ENCODE measurements around the gene TTC28. TPM values are rescaled to one million over a fixed set of nuclear protein-coding genes. Genes with fewer than 3 reads are reported as not detected.
"Not testable (repeated sequence)": the region's sequence is repeated elsewhere in the genome, so short reads cannot be mapped to it uniquely, and the experiment has no call there.

Gene TTC28
- total and polyA plus RNA-seq, 2 donors (not counting 3 experiments of a cell fraction or from before 2014, with no cell fraction given) = 16.5 to 51.1 TPM

DNA sequence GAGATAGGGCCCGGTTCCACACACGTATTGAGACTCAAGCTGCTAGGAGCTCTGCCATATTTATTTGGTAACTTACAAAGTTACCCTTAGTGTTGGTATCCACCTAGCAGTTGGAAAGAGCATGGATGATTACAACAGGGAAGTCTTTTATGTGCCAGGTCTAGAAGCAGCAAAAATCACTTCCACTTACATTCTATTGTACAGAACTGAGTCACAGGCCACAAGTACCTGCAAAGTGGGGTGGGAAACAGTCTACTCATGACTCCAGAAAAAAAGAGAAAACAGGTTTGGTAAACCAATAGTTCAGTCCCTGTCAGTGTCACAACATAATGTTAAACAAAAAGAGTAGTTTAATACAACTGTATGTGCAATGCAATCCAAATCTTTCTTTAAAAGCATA, 480.9 kb downstream of the TTC28 start:
- intact Hi-C loops (cut with micrococcal nuclease) = no loop called here
- CTCF ChIA-PET = no interaction called here
- BruUV-seq (replicated peaks) = no TSS peak
- Histone ChIP-seq H3K4me1 (ENCODE audit: control insufficient read depth, extremely low read depth, insufficient read depth, low read length) (peaks cover 8% of the 10 kb centered on the region), H2AFZ (ENCODE audit: low read depth, low read length) (no peak overlapping the region), H3K9me3 (replicated peaks; ENCODE audit: control insufficient read depth, insufficient read depth, low read length) (no peaks in the 10 kb centered on the region), H3K27me3 (ENCODE audit: control insufficient read depth in 2 of 2, insufficient read depth in 2 of 2, low read length in 2 of 2) (no peaks in the 10 kb centered on the region), H3K4me3 (replicated peaks in 1 of 3; ENCODE audit: insufficient read depth in 1 of 3, low read depth in 1 of 3, low read length in 3 of 3) (no peak overlapping the region), H4K20me1 (replicated peaks; ENCODE audit: control insufficient read depth, extremely low read depth, insufficient read depth, low read length) (peaks cover 1% of the 10 kb centered on the region), H3K9ac (replicated peaks; ENCODE audit: extremely low read depth, insufficient read depth, low read length) (no peak overlapping the region), H3K36me3 (ENCODE audit: control insufficient read depth in 2 of 2, extremely low read depth in 1 of 2, insufficient read depth in 2 of 2, low read length in 2 of 2) (no peaks in the 10 kb centered on the region), H3K27ac (ENCODE audit: insufficient read depth, low read depth, low read length) (no peak overlapping the region), H3K9me1 (replicated peaks; ENCODE audit: control insufficient read depth, extremely low read depth, insufficient read depth, low read length) (no peaks in the 10 kb centered on the region), H3K4me2 (ENCODE audit: insufficient read depth, low read length) (no peak overlapping the region), H3K79me2 (ENCODE audit: control insufficient read depth, insufficient read depth, low read length) (no peaks in the 10 kb centered on the region)
- dilution Hi-C loops (cut with MboI; ENCODE audit: extremely low pct_ligation_motif_present, low sequenced_read_pairs) = no loop called here
- TF ChIP-seq POLR2A (IDR thresholded peaks at IDR 0.05; ENCODE audit: low read depth, low read length) (no peak), EZH2 (IDR thresholded peaks at IDR 0.05; ENCODE audit: borderline replicate concordance, low read depth, low read length, severe bottlenecking) (no peak), JUN (IDR thresholded peaks at IDR 0.05; ENCODE audit: borderline replicate concordance, insufficient read depth, insufficient read length, low read depth) (no peak), POLR2AphosphoS5 (IDR thresholded peaks at IDR 0.05; ENCODE audit: insufficient read depth, low read depth, low read length) (no peak), MYC (IDR thresholded peaks at IDR 0.05; ENCODE audit: low read depth, low read length) (no peak), GATA2 (IDR thresholded peaks at IDR 0.05; ENCODE audit: insufficient read depth, insufficient read length, low read depth, low read length) (no peak), FOS (IDR thresholded peaks at IDR 0.05; ENCODE audit: borderline replicate concordance, insufficient read depth, low read length) (no peak)
- TF ChIP-seq, protein P1, sequence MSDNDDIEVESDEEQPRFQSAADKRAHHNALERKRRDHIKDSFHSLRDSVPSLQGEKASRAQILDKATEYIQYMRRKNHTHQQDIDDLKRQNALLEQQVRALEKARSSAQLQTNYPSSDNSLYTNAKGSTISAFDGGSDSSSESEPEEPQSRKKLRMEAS (IDR thresholded peaks at IDR 0.05; ENCODE audit: insufficient read depth, insufficient read length) = no peak
- TF ChIP-seq, protein P2, sequence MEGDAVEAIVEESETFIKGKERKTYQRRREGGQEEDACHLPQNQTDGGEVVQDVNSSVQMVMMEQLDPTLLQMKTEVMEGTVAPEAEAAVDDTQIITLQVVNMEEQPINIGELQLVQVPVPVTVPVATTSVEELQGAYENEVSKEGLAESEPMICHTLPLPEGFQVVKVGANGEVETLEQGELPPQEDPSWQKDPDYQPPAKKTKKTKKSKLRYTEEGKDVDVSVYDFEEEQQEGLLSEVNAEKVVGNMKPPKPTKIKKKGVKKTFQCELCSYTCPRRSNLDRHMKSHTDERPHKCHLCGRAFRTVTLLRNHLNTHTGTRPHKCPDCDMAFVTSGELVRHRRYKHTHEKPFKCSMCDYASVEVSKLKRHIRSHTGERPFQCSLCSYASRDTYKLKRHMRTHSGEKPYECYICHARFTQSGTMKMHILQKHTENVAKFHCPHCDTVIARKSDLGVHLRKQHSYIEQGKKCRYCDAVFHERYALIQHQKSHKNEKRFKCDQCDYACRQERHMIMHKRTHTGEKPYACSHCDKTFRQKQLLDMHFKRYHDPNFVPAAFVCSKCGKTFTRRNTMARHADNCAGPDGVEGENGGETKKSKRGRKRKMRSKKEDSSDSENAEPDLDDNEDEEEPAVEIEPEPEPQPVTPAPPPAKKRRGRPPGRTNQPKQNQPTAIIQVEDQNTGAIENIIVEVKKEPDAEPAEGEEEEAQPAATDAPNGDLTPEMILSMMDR (IDR thresholded peaks at IDR 0.05; ENCODE audit: extremely low read depth in 1 of 2, insufficient read depth in 1 of 2, low read depth in 1 of 2, low read length in 2 of 2) = no peak
- no peak for DNase-seq (ENCODE audit: low read depth, low spot score)
- FAIRE-seq = no peak
- POLR2A ChIA-PET = no interaction called here

DNA sequence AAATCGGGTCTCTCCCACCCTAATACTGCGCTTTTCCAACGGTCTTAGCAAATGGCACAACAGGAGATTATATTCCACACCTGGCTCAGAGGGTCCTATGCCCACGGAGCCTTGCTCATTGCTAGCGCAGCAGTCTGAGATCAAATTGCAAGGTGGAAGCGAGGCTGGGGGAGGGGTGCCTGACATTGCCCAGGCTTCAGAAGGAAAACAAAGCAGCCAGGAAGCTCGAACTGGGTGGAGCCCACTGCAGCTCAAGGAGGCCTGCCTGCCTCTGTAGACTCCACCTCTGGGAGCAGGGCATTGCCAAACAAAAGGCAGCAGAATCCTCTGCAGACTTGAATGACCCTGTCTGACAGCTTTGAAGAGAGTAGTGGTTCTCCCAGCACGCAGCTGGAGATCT, 488.1 kb downstream of the TTC28 start:
- not testable (repeated sequence) for BruUV-seq (replicated peaks)

More for the DNA sequence above, 488.1 kb downstream of the TTC28 start:
- DNase-seq (ENCODE audit: low read depth, low spot score); H2AFZ ChIP-seq (ENCODE audit: low read depth, low read length); H3K9me1 ChIP-seq (replicated peaks; ENCODE audit: control insufficient read depth, extremely low read depth, insufficient read depth, low read length); H3K4me1 ChIP-seq (ENCODE audit: control insufficient read depth, extremely low read depth, insufficient read depth, low read length); H3K9ac ChIP-seq (replicated peaks; ENCODE audit: extremely low read depth, insufficient read depth, low read length); FAIRE-seq; POLR2A ChIA-PET; dilution Hi-C loops (cut with MboI; ENCODE audit: extremely low pct_ligation_motif_present, low sequenced_read_pairs); H4K20me1 ChIP-seq (replicated peaks; ENCODE audit: control insufficient read depth, extremely low read depth, insufficient read depth, low read length); H3K4me3 ChIP-seq (replicated peaks in 1 of 3; ENCODE audit: insufficient read depth in 1 of 3, low read depth in 1 of 3, low read length in 3 of 3); H3K4me2 ChIP-seq (ENCODE audit: insufficient read depth, low read length); H3K27ac ChIP-seq (ENCODE audit: insufficient read depth, low read depth, low read length); H3K36me3 ChIP-seq (ENCODE audit: control insufficient read depth in 2 of 2, extremely low read depth in 1 of 2, insufficient read depth in 2 of 2, low read length in 2 of 2); H3K79me2 ChIP-seq (ENCODE audit: control insufficient read depth, insufficient read depth, low read length); H3K27me3 ChIP-seq (ENCODE audit: control insufficient read depth in 2 of 2, insufficient read depth in 2 of 2, low read length in 2 of 2); intact Hi-C loops (cut with micrococcal nuclease); H3K9me3 ChIP-seq (replicated peaks; ENCODE audit: control insufficient read depth, insufficient read depth, low read length); CTCF ChIA-PET: not testable (repeated sequence)

Data from endothelial cell of umbilical vein (primary cell).